GM18519 (cell line): Measurements from ENCODE around the gene PRPF19.

Experiments
- ATAC-seq: cut with Tn5 transposase; IDR thresholded peaks from one replicate; pipeline ENCODE4 v1.9.1; 2021; ENCODE audit warnings: mild to moderate bottlenecking, moderate library complexity; ENCODE audit not compliant: unreplicated experiment, low FRiP score

PRPF19 gene

DNA sequence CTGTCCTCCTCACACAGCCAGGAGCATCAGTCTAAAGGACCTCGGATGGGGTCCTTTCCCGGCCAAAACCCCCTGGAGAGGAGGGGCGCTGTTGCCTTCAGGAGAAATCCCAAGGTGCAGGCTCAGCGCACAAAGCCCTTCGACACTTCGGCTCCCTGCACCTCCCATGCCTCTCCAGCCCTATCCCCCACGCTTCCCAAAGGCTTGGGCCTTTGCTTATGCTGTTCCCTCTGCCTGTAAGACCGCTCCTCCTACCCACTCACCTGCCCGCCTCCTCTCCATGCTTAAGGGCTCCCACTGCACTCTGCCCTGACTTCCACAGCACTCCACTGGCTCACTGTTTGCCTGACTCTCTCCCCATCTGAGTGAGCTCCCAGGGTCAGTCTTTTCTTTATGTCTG, 32.1 kb upstream of the PRPF19 start:
- ATAC-seq: no peak

DNA sequence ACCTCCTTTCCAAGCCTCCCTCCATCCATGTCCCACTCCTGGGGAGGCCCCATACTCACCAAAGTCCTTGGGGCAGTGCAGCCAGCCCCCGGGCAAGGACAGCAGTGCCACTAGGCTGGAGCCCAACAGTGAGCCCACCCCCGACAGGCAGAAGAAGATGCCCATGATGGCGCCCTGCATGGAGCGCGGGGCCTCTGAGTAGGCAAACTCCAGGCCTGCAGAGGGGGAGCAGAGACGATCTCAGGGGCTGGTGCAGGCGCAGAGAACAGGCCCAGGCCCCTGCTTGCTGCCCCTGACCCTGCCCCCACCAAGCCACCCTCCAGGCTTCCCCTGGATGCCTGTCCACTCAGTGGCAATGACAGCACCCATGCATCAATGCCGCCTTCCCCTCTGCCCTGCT, 31.4 kb upstream of the PRPF19 start:
- ATAC-seq: no peak

DNA sequence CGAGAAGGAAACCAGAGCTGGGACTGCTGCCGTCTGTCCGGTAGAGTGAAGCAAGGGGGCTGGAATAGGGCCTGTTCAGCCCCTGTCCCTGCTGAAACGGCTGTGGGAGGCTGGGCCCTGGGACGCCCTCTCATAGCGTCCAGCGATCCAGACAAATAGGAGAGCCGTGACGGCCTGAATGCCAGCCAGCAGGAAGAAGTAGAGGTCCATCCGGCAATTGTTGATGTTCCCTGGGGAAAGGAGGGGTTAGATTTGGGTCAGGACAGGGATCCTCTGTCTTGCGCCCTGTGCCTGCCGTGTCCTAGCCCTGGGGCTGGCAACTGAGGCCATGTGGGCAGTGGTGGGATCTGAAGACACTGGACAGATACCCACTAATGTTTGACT, 30.8 kb upstream of the PRPF19 start:
- ATAC-seq: no peak

DNA sequence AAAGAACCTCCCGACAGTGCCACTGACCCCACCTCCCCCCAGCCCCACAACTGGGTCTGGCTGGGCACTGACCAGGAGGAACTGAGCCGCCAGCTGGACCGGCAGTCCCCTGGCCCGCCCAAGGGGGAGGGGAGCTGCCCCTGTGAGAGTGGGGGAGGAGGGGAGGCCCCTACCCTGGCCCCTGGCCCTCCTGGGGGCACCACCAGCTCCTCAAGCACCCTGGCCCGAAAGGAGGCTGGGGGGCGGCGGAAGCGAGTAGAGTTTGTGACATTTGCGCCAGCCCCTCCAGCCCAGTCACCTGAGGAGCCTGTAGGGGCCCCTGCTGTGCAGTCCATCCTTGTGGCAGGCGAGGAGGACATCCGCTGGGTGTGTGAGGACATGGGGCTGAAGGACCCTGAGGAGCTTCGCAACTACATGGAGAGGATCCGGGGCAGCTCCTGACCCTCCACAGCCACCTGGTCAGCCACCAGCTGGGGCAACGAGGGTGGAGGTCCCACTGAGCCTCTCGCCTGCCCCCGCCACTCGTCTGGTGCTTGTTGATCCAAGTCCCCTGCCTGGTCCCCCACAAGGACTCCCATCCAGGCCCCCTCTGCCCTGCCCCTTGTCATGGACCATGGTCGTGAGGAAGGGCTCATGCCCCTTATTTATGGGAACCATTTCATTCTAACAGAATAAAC, 30.2 kb upstream of the PRPF19 start:
- ATAC-seq: no peak

DNA sequence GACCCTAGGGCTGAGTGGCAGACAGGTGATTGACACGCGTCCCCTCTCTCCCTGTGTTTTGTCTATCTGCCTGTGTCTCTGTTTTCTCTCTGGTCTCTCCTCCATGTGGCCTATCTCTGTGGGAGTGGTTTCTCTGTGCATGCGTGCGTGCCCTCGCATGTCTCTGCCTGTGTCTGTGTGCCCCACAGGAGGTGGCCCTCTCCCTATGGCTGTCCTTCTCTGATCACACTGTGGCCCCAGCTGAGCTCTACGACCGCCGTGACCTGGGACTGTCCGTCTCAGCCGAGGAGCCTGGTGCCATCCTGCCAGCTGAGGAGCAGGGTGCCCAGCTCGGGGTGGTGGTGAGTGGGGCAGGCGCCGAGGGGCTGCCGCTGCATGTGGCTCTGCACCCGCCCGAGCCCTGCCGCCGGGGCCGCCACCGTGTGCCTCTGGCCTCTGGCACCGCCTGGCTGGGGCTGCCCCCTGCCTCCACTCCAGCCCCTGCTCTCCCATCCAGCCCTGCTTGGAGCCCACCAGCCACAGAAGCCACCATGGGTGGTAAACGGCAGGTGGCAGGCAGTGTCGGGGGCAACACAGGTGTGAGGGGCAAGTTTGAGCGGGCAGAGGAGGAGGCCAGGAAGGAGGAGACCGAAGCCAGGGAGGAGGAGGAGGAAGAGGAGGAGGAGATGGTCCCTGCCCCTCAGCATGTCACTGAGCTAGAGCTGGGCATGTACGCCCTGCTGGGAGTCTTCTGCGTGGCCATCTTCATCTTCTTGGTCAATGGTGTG, 29.5 kb upstream of the PRPF19 start:
- no peak for ATAC-seq

DNA sequence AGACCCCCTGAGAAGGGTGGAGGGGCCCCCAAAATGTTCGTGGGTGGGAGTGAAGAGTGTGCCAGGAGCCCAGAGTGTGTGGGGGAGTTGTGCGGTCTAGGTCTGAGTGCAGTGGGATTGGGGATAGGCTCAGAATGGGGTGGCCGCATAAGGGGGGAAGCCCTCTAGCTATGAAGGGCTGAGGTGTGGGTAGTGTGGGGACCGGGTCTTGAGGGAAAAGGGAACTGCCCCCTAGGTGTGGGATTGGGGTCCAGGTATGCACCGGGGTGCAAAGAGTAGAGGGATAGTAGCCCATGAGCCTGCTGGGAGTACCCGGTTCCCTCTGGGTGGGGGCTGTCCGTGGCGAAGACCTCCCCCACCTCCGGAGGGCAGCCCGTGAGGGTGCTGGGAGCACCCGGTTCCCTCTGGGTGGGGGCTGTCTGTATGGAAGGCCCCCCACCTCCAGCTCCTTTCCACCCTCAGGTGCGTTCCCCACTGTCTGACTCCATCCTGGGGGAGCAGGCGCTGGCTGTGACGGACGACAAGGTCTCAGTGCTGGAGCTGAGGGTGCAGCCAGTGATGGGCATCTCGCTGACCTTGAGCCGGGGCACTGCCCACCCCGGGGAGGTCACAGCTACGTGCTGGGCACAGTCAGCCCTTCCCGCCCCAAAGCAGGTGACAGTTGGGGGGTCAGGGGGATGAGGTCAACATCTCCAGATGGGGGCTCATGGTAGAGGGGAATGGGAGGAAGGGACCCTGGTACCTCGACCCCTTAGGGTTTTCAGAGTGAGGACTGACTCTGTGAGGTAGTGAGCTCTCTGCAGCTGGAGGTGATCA, 28.6 kb upstream of the PRPF19 start:
- no peak for ATAC-seq

DNA sequence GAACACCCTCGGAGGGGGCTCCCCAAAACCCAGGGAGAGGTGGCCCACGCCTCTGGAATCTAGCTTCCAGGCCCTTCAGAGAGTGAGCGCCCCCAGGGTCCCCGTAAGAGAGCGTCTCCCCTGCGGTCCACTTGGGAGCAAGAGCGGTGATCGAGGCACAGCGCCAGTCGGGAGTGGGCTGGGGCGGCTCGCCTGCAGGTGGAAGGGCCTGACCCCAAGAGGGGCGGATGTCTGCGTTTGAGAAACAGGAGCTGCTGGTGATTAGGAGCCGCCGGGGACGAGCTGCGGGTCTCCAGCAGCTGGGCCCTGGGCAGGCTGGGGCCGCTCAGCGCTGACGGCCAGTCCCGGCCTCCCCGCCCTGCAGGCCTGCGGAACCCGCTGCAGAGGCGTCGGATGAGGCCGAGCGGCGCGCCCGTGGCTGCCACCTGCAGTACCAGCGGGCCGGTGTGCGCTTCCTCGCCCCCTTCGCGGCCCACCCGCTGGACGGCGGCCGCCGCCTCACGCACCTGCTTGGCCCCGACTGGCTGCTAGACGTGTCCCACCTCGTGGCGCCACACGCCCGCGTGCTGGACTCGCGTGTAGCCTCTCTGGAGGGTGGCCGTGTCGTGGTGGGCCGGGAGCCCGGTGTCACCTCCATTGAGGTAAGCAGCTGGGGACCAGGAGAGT, 27.9 kb upstream of the PRPF19 start:
- no peak for ATAC-seq

DNA sequence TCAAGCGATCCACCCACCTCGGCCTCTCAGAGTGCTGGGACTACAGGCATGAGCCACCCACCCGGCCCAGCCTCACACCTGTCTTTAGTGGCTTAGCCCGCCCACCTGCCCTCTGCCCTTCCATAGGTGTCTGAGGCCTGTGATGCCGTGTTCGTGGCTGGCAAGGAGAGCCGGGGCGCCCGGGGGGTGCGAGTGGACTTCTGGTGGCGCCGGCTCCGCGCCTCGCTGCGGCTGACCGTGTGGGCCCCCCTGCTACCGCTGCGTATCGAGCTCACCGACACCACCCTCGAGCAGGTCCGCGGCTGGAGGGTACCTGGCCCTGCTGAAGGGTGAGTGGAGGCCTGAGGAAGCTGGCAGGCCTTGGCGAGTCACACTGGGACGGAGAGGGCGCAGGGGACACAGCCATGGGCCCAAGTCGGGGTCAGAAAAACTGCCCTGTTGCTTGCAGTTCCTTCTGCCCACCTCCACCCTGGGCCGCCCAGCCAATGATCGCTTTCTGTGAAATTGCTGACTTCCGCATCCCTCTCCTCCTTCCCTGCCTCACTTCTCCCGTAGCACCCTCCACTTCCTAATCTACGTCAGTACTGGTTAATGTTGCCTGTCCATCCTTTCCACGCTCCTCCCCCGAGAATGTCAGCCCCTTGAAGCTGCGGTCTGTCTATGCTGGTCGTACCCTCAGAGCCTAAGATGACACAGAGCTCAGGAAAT, 27.2 kb upstream of the PRPF19 start:
- ATAC-seq: no peak

DNA sequence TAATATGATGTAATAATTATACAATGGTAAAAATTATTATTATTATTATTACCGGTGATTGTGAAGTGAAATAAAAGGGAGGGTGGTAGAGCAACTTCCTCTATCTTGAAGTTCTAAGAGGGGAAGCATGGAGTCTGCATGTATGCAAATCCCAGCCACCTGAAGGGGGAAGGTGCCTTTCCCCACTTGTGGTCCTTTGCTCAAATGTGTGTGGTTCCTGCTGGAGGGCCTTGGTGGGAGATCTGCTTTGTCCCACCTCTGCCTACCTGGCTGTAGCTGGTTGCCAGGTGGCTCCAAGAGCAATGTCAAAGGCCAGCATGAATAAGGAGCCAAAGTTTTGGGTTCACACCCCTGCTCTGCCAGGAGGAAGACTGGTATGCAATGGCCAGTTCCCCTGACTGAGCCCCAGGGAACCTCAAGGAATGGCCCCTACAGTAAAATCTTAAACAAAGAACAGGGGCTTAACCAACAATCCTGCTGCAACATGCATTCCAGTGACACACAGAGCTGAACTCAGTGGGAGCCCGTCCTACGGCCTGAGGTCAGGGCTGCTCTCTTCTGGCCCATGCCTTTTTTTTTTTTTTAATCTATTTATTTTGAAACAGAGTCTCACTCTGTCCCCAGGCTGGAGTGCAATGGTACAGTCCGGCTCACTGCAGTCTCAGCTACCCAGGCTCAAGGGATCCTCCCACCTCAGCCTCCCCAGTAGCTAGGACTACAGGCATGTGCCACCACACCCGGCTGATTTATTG, 26.4 kb upstream of the PRPF19 start:
- no peak for ATAC-seq

DNA sequence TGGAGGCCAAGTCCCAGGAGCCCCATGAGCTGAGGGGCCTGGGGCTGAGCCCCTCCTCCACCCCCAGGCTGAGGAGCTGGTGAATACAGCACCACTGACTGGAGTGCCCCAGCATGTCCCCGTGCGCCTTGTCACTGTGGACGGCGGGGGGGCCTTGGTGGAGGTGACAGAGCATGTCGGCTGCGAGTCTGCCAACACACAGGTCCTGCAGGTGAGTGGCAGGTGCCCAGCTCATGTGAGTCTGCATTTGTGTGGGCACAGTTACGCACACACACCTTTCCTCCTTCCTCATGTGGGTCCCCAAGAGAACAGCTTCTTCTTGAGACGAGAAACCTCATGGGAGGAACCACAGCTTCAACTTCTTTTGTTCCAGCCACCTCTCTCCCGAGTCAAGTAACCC, 25.5 kb upstream of the PRPF19 start:
- no peak for ATAC-seq

DNA sequence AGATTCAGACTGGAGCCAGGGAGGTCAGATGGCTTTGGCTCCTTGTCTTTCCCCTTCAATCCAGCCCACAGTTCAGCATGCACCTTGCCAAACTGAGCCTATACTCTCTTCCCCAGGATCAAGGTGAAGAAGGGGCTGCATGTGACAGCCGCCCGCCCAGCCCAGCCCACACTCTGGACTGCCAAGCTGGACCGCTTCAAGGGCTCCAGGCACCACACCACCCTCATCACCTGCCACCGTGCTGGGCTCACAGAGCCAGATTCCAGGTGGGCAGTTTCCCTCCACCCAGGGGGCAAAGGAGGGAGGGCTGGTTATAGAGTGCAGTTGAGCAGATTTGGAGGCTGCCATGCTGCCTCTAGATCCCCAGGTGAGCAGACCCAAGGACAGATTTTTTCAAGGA, 24.0 kb upstream of the PRPF19 start:
- ATAC-seq: no peak

DNA sequence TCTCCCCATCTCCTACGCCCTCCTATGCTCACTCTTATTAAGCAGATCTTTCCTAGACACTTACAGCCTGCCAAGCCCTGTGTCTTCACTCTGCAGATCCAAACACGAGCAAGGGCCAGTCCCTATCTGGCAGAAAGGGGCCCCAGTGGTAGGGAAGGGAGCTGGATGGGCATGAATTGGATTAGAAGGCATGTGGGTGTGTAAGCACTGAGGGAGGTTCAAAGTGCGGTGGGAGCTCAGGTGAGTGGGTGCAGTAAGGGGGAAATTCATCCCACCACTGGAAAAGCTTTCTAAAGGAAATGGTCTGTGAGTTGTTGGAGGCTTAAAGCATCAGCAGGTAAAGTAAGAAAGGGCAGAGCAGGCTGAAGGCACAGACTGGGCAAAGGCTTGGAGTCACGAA, 23.4 kb upstream of the PRPF19 start:
- no peak for ATAC-seq

DNA sequence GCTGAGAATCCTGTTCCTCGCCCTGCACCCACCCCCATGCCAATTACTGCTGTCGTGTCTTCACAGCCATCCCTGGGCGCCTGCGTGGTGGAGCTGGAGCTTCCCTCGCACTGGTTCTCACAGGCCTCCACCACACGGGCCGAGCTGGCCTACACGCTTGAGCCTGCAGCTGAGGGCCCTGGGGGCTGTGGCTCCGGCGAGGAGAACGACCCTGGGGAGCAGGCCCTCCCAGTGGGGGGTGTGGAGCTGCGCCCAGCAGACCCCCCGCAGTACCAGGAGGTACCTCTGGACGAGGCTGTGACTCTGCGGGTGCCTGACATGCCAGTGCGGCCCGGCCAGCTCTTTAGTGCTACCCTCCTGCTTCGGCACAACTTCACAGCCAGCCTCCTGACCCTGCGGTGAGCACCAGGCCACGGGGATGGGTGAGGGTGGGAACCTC, 22.2 kb upstream of the PRPF19 start:
- ATAC-seq: no peak

DNA sequence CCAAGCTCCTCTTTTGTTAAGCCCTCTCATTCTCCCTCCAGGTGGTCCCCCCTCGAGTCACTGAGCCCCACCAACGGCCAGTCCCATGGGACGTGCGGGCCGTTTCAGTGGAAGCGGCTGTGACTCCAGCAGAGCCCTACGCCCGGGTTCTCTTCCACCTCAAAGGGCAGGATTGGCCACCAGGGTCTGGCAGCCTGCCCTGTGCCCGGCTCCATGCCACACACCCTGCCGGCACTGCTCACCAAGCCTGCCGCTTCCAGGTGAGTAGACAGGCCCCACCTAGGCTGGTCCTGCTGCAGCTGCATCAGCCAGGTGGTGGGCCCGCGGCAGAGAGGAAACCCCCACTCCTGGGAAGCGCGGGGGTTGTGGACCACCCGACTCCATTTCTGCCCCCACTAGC, 21.2 kb upstream of the PRPF19 start:
- no peak for ATAC-seq

DNA sequence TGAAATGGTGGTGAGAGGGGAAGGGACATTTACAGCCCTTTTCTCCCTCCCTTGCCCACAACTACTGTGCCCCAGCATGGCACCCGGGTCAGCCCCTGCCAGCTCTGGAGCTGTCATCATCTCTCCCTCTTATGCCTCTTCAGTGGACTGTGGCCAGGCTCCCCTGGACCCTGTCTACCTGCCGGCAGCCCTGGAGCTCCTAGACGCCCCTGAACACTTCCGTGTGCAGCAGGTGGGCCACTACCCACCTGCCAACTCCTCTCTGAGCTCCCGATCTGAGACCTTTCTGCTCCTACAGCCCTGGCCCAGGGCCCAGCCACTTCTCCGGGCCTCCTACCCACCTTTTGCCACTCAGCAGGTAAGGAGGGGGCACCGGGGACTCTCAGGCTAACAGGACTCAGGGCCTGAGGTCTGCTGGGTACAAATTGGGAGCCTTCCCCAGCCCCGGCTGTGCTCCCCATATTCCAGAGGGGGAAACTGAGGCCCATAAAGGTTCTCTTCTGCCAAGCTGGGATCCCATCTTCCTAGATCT, 20.7 kb upstream of the PRPF19 start:
- ATAC-seq: no peak

DNA sequence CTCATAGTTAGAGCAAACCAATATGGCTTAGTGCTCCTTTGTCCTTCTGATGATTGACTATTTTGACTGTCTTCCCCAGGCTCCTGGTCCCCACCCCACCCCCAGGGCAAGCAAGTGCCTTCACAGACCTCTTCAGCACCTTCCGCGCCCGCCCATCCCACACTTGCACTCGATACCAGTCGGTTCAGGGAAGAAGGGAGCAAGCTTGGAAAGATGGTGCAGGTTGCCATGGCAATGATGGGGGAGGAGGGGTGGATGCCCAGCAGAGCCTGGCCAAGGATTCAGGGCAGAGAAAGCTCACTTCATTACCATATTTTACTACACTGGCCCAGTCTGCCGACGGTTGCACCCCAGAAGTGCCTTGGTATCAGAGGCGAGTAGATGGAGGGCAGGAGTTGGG, 20.1 kb upstream of the PRPF19 start:
- no peak for ATAC-seq

DNA sequence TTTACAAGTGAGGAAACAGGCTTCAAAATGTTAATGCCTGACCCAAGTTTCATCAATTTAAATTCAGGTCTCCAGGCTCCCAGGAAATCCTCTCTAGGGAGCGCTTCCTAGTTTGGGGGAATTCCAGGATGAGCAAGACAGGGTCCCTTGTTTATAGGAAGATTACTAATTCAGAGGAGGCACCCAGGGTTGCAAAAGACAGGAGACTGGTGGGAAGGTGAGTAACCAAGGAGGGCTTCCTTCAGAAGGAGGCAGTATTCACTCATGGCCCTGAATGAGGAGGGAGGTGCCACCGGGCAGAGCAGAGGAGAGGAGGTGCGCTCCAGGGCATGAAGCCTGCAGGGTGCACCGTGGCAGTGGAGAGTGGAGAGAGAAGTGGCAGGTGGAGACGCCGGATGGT, 19.5 kb upstream of the PRPF19 start:
- ATAC-seq: no peak

DNA sequence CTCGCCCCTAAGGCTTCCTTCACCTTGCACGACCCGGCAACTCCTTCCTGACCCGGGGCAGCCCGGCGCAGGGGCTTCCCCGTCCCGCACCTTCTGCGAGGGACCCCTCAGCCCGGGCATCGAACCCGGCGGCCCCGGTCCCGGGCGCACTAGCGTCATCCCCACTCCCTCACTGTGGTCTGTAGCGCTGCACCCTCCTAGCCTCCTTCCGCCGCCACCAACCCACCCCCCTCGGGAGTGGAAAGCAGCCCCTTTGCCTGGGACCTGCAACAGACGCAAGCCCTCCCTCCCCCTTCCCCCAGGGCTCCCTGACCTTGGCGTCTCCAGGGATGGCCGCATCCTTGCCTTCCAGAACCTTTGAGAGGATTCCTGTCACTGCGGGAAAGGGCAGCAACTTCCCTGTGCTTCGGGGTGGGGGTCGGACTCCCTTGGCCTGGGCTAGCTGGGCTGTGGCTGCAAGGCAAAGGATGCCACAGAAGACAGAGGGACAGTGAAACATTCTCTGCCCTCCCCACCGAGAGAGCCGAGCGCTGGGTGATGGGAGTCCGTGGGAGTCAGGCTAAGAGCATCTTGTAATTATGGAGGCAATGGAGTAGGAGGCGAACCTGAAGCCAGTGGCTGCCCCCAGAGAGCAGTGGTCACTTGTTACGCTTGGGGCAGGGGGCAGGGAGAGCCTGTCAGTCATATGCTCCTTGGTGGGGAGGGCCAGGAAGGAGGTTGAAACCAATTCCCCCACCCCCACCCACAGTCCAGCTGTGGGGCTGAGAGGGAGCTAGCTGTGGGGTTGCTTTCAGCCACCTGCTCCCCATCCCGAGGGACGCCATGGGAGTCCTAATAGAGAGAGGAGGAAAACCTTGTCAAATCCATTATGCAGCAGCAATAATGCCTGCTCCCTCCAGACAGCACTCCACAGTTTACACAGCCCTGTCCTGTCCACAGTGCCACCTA, 18.8 kb upstream of the PRPF19 start:
- ATAC-seq: no peak
